GM18867 (cell line): Measurements from ENCODE around the gene GFER.
"Not testable (repeated sequence)": the region's sequence is repeated elsewhere in the genome, so short reads cannot be mapped to it uniquely, and the experiment has no call there.

Experiments
- ATAC-seq: cut with Tn5 transposase; IDR thresholded peaks from one replicate; pipeline ENCODE4 v1.9.1; 2021; ENCODE audit warnings: mild to moderate bottlenecking, moderate library complexity; ENCODE audit not compliant: unreplicated experiment

GFER gene

DNA sequence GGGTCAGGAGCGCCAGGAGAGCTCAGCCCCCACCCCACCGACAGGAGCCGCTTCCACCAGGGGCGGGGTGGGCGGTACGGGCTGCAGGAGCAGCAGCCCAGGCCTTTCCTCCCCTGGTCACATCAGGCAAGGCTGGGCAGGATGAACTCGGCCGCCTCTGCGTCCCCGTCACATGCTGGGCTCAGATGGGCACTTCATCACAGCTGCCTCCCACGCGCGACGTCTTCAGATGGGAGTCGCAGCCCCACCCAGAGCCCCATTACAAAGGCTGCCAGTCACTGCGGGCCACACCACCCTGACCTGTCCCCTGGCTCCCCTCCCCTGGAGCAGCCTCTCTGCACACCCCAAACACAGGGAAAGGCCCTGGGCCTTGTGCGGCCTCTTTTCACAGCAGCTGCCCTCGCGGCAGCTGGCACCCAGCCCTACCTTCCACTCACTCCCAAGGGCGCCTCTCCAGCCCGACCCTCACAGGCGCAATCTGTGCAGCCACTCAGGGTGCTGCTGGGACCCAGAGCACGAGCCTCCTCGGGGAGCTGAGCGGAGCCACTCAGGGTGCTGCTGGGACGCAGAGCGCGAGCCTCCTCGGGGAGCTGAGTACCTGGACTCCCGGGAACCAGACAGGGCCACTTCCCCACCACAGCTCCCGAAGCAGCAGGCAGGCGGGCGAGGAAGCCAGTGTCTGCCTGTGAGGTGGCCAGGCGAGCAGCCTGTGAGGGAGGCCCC, 21.0 kb downstream of the GFER start:
- no peak for ATAC-seq

- no peak for ATAC-seq
These were observed 21.7 kb downstream of the GFER start for GRCh38 chr16:2005646-2006045.

GRCh38 chr16:2006317-2006716, 22.3 kb downstream of the GFER start:
- ATAC-seq: no peak

- ATAC-seq: no peak
These were observed 23.3 kb downstream of the GFER start for GRCh38 chr16:2007081-2007836.

DNA sequence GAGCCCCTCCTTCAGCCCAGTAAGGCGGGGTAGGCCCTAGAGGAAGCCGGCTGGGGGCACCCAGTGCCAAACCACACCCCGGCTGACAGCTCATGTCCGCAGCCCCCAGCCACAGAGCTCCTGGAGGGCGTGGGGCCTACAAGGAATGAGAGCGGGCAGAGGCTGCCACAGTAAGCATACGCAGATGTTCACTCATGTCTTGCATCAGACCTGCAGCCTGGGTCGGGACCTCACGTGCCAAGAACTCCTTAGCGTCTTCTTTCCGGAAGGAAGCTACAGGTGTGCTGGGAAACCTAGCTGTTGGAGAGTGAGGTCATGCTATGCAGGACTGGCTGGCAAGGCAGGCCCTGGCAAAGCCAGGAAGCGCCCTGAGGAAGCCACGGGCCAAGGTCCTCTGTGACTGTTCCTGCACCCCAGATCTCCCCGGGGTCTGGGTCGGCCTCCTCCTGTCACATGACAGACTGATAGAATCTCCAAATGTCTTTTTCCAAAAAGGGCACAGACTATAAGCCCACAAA, 24.1 kb downstream of the GFER start:
- ATAC-seq: no peak

GRCh38 chr16:2008631-2009163, 24.7 kb downstream of the GFER start:
- peak; percentile 4 for ATAC-seq

GRCh38 chr16:2009164-2009711, 25.2 kb downstream of the GFER start:
- peak; percentile 29 for ATAC-seq

DNA sequence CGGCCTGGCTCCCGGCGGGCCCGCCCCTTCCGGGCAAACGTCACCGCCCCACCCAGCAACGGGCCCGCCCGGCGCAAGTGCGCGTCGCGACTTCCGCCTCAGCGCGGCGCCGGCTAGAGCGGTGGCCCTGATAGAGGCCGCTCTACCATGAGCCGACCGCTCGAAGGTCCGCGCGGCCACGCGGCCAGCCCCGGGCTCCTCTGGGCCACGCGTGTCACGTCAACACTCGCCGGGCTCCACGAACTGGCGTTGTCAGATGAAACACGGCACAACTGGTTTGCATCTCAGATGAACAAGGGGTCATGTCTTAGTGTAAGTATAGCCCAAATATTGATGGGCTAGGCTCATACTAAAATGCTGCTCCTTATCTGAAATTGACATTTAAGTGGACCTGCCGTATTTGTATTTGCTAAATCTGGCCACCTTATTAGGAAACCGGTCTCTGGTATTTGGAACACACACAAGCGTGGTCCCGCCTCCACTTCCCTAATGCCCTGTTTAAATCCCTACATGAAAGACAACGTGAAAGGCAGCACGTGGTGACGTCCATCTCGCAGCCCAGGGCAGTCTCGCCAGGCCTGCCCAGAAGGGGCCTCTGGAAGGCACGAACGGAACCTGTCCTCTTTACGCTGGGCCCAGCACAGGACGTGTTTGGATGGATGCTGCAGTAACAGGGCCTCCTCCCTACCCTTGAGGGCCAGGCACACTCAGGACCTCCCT, 26.0 kb downstream of the GFER start, which contains the start of gene ZNF598:
TSS of gene ZNF598 (minus strand) at position 31 of the 720 bp plus-strand sequence.
- ATAC-seq: peak; percentile 85

GRCh38 chr16:2011726-2012125, 27.7 kb downstream of the GFER start:
- not testable (repeated sequence) for ATAC-seq

DNA sequence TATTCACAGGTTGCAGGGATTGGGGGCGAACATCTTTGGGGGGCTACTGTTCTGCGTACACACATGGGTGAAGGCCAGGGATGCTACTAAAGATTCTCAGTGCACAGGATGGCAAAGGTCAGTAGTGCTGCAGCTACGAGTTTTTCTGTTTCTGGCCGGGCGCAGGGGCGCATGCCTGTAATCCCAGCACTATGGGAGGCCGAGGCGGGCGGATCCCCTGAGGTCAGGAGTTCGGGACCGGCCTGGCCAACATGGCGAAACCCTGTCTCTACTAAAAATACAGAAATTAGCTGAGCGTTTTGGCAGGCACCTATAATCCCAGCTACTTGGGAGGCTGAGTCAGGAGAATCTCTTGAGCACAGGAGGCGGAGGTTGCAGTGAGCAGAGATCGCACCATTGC, 29.5 kb downstream of the GFER start:
- no peak for ATAC-seq

DNA sequence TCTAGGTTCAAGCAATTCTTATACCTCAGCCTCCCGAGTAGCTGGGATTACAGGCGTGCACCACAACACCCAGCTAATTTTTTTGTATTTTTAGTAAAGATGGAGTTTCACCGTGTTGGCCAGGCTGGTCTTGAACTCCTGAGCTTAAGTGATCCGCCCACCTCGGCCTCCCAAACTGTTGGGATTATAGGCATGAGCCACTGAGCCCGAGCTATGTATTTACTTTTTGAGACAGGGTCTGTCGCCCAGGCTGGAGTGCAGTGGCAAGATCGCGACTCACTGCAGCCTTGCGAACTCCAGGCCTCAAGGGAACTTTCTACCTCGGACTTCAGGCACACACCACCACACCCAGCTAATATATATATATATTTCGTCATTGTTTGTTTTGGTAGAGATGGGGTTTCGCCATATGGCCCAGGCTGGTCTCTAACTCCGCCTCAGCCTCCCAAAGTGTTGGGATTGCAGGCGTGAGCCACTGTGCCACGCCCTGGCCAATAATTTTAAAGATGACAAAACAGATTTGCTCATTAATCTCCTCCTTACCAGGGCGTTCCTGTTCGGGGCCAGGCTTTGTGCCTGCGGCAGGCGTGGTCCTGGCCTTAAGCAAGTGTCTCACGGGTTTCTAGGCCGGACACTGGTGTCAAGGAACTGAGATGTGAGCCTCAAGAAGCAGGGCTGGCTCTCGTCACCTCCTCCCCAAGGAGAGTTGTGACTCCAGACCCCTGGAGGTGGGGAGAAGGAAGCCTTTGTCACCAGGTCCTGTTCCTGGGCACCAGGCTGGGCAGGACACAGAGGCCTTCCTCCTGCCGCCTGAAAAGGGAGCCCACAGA, 31.3 kb downstream of the GFER start:
- ATAC-seq: no peak

DNA sequence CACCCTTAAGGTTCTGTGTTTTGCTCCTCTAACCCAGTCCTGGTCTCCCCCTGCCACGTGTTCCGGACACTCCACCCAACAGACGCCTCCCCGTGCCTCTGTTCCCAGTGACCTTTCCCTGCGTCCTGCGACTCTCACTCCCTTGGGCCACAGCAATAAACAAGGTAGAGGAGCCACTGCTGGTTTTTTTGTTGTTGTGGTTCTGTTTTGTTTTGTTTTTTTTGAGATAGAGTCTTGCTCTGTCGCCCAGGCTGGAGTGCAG, 31.9 kb downstream of the GFER start:
- ATAC-seq: no peak

DNA sequence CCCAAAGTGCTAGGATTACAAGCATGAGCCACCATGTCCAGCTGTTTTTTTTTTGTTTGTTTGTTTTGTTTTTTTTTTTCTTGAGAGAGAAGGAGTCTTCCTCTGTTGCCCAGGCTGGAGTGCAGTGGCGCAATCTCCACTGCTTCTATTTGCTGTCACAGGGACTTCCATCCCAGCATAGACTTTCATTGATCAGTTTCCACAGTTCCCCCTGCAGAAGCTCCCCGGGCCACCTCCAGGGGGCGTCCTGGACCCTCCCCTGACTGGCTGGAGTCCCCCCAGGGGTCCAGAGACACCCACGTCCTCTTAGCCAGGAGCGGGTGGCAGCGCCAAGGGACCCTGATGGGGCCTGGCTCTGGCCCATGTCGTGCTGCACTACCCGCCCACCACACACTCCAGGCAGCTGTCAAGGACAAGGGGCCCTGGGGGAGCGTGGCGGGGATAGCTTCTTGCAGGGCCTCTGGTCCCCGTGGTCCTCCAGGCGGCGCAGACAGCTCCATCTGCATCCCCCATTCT, 32.5 kb downstream of the GFER start:
- ATAC-seq: no peak

GRCh38 chr16:2019518-2019920, 35.5 kb downstream of the GFER start, which contains the start of gene NPW:
TSS of gene NPW (plus strand) at chr16:2019785.
- no peak for ATAC-seq

DNA sequence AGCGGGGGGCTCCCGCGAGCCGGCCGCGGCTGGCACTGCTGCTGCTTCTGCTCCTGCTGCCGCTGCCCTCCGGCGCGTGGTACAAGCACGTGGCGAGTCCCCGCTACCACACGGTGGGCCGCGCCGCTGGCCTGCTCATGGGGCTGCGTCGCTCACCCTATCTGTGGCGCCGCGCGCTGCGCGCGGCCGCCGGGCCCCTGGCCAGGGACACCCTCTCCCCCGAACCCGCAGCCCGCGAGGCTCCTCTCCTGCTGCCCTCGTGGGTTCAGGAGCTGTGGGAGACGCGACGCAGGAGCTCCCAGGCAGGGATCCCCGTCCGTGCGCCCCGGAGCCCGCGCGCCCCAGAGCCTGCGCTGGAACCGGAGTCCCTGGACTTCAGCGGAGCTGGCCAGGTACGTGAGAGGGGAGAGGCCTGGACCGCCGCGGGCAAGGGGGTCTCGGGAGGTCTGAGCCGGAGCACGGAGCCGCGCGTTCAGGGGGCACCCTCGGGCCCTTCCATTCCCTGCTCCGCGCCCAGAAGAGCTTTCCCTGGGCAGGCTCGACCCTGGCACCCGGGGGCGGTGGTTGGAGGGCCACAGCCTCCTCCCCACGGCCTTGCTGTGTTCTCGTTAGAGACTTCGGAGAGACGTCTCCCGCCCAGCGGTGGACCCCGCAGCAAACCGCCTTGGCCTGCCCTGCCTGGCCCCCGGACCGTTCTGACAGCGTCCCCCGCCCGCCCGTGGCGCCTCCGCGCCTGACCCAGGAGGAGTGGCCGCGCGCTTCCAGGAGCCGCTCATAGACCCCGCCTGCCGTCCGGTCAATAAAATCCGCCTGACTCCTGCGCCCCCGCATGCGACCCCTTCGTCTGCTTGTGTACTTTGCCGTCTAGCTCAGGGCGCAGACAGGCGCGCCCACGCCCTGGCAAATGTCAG, 36.2 kb downstream of the GFER start:
- no peak for ATAC-seq

- peak; percentile 5 for ATAC-seq
These were observed 38.7 kb downstream of the GFER start for GRCh38 chr16:2022723-2023091.

DNA sequence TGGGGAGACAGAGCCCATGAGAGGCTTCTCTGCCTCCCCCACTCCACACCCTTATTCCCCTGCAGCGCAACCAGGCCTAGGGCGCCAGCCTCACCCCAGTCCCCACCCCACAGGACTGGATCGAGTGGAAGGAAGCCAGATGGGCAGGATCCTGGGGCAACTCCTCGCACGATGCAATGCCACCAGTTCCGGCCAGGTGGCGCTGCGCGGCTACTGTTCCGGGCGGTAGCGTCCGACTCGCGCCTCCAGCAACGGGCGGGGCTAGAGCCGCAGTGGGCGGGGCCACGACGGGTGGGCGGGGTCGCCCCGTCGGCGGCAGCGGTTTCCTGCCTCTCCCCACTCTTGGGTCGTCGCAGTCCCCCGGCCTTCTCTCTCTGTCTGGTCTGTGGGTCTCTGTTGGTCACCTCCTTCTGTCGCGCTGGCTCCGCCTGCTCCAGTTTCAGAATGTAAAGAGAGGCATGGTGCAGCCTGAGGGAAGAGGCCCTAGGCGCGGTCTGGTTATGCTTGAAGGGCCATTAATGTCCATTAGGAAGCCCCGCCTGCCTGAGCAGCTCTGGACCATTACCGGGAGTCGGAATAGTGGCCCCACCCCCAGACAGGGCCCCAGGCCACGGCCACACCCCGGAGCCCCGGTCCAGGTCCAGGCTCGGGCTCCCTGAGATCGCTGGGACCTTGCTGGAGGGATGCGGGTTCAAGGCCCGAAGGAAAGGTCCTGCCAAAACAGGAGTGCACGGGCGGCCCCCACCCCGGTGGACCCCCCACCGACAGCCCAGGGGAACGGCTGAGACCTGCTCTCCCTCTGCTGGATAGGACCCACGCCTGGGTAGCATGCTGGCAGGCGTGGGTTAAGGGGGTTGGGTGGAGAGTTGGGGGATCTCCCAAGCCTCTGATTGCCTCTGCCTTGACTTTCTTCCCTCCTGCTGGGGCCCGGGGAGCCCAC, 39.4 kb downstream of the GFER start:
- peak; percentile 64 for ATAC-seq

GRCh38 chr16:2024032-2024420, 40.0 kb downstream of the GFER start:
- ATAC-seq: no peak
